Glomerular endothelial cell (primary cell): ENCODE results near the gene RNF157. TPM values are rescaled to one million over a fixed set of nuclear protein-coding genes. Genes with fewer than 3 reads are reported as not detected.
A peak's percentile ranks its signal among the peaks of the same experiment; 100 is the strongest.

Experiments
- DNase-seq: peaks from one replicate; pipeline ENCODE4 v3.0.0-alpha.2; 2011; ENCODE audit warnings: low read depth, low spot score; ENCODE audit errors: extremely low read depth
- total RNA-seq: library from RNA; depleted of rRNA; stranded (reverse); fragments of >200 nt; gene quantifications from 2 replicates; pipeline ENCODE4 v1.2.3, GENCODE V29; 2015

RNF157 gene
- total RNA-seq, 1 donor from 2014 or later = 0.58 TPM

DNA sequence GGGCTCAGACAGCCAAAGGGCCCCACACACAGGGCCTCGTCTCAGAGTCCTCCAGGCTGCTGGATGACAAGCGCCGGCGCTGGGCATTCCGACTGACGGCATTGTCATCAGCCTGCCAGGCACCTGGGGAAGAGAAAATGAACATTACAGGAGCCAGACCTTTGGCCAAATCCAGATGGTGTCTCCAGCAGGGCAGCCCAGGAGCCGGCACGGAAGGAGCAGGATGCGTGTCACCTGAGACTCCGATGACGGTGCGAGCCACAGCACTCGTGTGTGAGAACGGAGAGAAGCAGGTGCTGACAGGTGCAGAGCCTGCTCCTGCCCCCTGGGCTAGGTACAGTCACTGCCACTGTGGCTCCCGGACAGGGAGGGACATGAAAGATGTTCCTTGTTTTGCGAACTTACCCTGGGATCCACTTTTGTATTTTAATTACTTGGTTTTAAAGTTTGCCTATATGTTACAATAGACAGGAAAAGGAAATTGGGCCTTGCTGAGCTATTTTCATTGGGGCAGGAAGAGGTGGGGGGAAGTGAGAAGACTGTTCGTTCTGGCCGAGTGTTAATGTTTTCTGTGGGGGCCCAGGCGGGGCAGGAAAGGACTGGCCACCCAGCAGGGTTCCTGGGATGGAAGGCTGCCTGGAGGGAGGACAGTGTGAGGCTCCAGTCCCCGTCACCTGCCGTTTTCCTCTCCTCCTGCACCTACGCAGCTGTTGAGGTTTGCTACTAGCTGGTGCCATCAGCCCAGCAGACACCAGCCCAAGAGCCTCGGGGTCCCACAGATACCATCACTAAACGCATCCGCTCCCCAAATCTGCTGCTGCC is 94.9 kb downstream of the RNF157 start:
- no peak for DNase-seq

DNA sequence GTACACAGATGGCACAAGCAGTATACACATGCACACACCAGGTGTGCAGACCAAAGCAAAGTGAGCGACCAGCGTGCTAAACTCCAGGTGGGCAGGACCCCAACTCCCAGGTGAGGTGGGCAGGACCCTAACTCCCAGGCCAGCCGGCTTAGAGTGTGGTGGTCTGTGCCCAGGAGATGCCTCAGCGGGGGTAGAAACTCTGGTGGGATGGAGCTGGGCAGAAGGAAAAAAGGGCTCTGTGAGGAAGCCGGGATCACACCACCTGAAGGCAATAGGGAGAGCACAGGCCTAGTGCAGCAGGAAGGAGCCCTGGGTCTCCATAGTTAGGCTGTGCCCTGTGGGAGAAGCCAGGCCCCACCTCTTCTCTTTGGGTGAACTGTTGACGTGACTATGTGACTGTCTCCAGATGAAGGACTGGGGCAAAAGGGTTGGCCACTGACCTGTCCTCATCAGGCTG is 97.7 kb downstream of the RNF157 start:
- no peak for DNase-seq

- no peak for DNase-seq
Measured at GRCh38 chr17:76142039-76142584, 98.2 kb downstream of the RNF157 start.

DNA sequence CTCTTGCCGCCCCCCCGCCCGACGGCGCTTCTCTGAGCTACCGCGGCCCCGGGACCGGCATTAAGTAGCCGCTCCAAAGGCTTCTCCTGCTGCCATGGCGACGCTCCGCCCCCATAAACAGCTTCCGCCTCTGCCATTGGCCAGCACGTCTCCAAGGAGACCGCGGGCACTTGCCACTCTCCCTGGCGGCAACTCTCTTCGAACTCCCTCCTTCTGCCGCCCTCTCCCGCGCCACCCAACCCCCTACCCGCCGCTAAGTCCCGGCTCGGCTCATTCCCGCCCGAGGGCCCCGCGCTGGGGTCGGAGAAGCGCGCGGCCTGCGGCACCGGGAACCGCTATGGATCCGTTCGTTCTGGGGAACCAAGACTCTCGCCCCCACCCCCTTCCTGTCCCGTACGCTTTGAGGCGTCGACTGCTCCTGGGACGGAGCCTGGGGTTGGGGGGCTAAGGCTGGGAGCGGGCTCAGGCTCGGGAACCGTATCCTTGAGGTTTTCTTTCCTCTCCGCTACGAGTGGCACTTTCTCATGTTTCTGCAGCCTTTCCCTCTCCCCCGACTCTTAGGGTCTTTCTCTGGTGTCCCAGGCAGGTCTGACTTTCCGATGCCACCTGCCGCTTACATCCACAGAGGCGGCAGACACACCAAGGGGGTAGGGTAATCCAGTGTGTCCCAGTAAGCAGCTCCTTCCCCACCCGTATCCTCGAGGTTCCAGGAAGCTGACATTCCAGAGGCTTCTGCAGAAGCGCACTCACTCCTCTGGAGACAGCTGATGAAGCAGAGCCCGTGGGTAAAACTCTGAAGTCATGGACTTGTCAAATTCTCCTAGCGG is 98.9 kb downstream of the RNF157 start, which contains the start of gene FOXJ1:
Gene FOXJ1 (minus strand): TSS at position 34 of the 827 bp plus-strand sequence. CDS start 850 bp downstream, outside the sequence.
- peak; percentile 31 for DNase-seq

GRCh38 chr17:76140661-76141211 is 99.6 kb downstream of the RNF157 start:
- no peak for DNase-seq

DNA sequence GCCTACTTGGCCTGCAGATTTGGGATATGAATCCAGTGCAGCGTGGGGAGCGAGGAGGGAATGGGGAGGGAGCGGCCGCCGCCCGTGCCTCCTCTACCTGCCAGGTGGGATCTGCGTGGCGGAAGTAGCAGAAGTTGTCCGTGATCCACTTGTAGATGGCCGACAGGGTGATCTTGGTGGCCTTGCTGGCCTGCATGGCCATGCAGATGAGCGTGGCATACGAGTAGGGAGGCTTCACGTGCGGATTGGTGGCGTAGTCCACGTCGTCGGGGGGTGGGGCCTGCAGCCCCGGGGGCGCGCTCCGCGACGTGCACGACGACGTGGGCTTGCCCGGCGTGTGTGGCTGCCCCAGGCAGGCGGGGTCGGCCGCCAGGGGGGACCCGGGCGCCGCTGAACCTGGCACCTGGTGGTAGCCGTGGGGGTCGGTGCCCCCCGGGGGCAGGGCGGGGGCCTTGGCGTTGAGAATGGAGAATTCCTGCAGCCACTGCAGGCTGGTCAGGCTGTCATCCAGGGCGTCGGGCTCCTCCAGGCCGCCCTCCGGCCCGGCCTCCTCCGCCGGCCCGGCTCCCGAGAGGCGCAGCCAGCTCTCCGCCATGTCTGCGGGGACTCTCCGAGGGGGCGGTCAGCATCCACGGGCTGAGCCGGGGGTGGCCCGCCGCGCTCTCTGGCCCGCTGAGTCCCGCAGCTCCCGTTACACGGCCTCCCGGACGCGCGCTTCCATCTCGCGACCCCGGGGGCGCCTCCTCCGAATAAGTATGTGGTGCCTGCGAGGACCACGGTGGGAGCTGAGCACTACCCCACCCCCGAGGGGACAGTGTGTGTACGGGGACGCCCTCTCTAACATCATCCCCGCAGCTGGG is 100.3 kb downstream of the RNF157 start:
- no peak for DNase-seq

DNA sequence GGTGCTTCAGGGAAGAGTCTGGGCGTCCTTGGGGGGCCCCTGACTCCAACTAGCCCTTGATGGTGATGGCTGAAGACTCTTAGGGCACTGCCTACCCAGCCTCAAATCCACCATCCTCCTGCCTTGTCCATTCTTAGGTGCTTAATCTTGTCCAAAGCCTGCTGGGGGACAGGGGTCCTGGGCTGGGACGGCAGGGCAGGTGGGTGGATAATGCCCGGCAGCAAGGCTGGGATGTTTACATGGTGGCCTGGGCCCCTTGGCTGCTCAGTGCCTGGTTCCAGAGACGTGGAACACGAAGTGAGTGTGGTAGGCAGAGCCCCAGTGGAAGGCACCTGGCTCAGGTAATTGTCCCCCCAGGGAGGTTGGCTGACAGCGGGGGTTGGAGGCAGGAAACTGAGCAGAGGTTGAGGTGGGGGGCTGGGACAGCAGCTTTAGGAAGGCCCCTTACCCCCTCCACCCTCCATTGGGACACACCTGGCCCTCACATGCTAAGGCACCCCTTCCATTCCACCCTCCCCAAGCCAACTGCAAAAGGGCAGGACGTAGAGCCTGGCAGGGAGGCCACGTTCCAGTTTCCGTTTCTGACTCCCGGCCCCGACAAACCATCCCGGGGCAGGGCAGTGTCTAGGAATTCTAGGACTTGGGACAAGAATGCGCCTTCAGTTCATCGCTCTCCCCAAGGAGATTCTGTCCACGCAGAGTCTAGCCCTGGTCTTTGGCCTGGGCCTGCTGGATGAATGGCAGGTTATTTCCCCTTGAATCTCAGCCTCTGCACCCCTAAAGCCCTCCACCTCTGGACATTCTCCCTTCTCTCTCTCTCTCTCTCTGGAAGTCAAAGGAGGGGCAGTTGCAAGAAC is 101.2 kb downstream of the RNF157 start:
- no peak for DNase-seq

- DNase-seq = no peak
Measured at GRCh38 chr17:76138234-76138895, 101.9 kb downstream of the RNF157 start.

GRCh38 chr17:76137351-76138233 is 102.7 kb downstream of the RNF157 start:
- no peak for DNase-seq

GRCh38 chr17:76137001-76137350 is 103.3 kb downstream of the RNF157 start:
- no peak for DNase-seq

DNA sequence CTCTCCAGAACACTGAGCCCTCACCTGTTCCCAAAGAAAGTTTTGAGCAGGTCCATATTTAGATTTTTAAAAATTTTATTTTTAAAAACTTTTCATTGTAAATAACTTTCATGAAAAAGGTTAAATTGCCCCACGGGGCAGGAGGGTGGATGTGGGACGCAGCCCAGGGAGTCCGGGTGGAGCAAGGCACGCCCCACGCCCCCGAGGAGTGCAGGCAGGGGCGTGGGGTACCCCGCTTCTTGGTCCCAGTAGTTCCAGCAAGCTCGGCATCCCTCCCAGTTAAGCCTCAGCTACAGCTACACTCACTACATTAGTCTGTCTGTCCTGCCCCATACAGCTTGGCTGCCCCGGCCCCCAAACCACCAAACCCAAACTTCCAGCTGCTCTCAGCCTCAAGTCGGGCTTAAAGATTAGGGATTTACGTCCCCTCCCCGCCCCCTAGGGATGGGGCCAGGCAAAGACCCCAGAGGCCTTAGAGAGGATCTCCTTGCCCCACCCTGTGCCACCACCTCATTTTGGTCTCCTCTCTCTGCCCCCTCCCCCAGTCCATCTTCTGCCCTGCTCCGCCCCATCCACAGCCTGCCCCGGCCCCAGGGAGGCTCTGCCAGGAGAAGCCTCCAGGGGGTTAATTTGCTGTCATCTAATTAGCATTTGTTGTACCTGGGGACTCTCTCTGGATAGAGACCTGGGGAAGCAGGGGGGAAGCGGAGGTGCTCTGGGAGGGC is 103.9 kb downstream of the RNF157 start:
- no peak for DNase-seq

- DNase-seq = no peak
Measured at GRCh38 chr17:76135810-76136188, 104.5 kb downstream of the RNF157 start.

DNA sequence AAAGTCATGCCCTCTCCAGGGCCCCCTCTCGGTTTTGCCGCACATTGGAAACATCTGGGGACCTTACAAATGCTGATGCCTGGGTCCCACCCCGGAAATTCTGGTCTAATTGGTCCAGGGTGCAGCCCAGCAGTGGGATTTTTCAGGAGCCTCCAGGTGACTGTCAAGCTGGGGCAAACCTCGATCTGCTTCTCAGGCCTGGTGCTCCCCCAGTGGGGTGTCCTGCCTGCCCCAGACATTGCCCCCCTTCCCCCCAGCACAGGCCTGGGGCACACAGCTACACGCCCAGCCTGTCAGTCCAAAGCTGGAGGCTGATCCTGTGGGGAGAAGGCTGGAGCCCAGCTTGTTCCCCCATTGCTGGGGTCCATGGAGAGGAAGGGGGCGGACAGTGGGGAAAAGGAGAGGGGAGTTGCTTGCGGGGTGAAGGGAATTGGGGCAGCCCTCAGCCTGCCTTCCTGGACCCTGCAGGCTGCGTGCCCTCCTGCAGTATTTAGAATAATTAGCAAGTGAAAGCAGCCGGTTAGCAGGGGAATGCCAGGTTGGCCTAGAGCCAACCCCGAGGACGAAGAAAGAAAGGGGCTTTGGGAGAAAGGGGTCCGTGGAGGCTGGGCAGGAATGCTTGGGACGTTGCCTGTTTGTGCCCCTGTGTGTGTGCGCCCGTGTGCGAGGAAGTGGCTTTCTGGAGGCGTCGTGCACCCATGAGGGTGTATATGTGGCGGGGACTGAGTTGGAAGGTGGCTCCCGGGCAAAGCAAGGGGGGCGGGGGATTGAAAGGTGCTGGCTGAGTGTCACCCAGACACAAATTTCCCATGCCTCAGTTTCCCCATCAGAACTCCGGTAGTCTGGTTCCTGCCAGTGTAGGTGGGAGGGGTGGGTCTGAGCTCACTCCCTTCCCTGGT is 105.1 kb downstream of the RNF157 start:
- DNase-seq = no peak

- DNase-seq = no peak
Measured at GRCh38 chr17:76132574-76133338, 107.5 kb downstream of the RNF157 start.
